Activated gamma-delta T cell treated with Interleukin-2 at 50 U/mL for 16 hours (primary cell): ENCODE measurements around the gene A1BG.
"Not testable (repeated sequence)": the region's sequence is repeated elsewhere in the genome, so short reads cannot be mapped to it uniquely, and the experiment has no call there.

Experiments
- DNase-seq: peaks from one replicate; pipeline ENCODE4 v3.0.0-alpha.2; 2020

A1BG gene

GRCh38 chr19:58334691-58335249 lies 18.5 kb downstream of the A1BG start:
- DNase-seq, result no peak

- DNase-seq, result no peak
Observed at GRCh38 chr19:58332697-58333096, 20.6 kb downstream of the A1BG start.

- no peak for DNase-seq
Observed at GRCh38 chr19:58330458-58330857, 22.8 kb downstream of the A1BG start.

- peak; percentile 23 for DNase-seq
Observed at GRCh38 chr19:58328999-58329398, 24.3 kb downstream of the A1BG start.

- DNase-seq, result peak; percentile 85
Observed at GRCh38 chr19:58326914-58327726, 26.2 kb downstream of the A1BG start, which contains the start of gene ZSCAN22. Gene ZSCAN22, plus strand, starts transcription at chr19:58326994. Its CDS starts 7,809 bp downstream, at chr19:58334803.

GRCh38 chr19:58326501-58326913 lies 26.8 kb downstream of the A1BG start:
- no peak for DNase-seq

GRCh38 chr19:58325311-58326022 lies 27.8 kb downstream of the A1BG start:
- DNase-seq, result no peak

- DNase-seq, result no peak
Observed at GRCh38 chr19:58319241-58319640, 34.1 kb downstream of the A1BG start.

- DNase-seq, result no peak
Observed at GRCh38 chr19:58318297-58318696, 35.0 kb downstream of the A1BG start.

- DNase-seq, result no peak
Observed at GRCh38 chr19:58317476-58318072, 35.7 kb downstream of the A1BG start.

GRCh38 chr19:58315580-58315979 lies 37.7 kb downstream of the A1BG start:
- no peak for DNase-seq

GRCh38 chr19:58311345-58311865 lies 41.9 kb downstream of the A1BG start:
- DNase-seq, result no peak

- not testable (repeated sequence) for DNase-seq
Observed at GRCh38 chr19:58310685-58311084, 42.6 kb downstream of the A1BG start.

- no peak for DNase-seq
Observed at GRCh38 chr19:58307736-58308135, 45.6 kb downstream of the A1BG start.

- no peak for DNase-seq
Observed at GRCh38 chr19:58305932-58306323, 47.4 kb downstream of the A1BG start.

- DNase-seq, result peak; percentile 93
Observed at GRCh38 chr19:58305065-58305931, 48.0 kb downstream of the A1BG start, which contains the start of gene ERVK3-1. Gene ERVK3-1, plus strand, starts transcription at chr19:58305377. Its CDS starts 6,792 bp downstream, at chr19:58312169.

- no peak for DNase-seq
Observed at GRCh38 chr19:58304748-58305064, 48.6 kb downstream of the A1BG start.

GRCh38 chr19:58304255-58304654 lies 49.0 kb downstream of the A1BG start:
- no peak for DNase-seq

- no peak for DNase-seq
Observed at GRCh38 chr19:58300620-58301019, 52.7 kb downstream of the A1BG start.

- no peak for DNase-seq
Observed at GRCh38 chr19:58296104-58296503, 57.2 kb downstream of the A1BG start.
